ENCODE results near the gene PLA2G15. TPM values are rescaled to one million over a fixed set of nuclear protein-coding genes. Genes with fewer than 3 reads are reported as not detected.

Gene PLA2G15
- total RNA-seq, 2 experiments from 2014 or later, result 8.4 to 10.1 TPM

GRCh38 chr16:68234188-68235107 lies 10.7 kb upstream of the PLA2G15 start:
- ChIA-PET CTCF (interaction anchor here (1.6 kb wide), 1 partner anchor 95 kb away, joined by 3 read pairs; no protein-coding TSS in a partner anchor), POLR2A (interaction anchor here (0.6 kb wide), 1 partner anchor 50 kb away, joined by 3 read pairs; no protein-coding TSS in a partner anchor)
- Mint-ChIP-seq H3K27me3 (peaks cover 8% of the 10 kb centered on the region), H3K9me3 (no peaks in the 10 kb centered on the region), H3K36me3 (ENCODE audit: low read depth) (peaks cover 2% of the 10 kb centered on the region), H3K4me1 (peaks cover 32% of the 10 kb centered on the region), H3K27ac (peak overlapping the region; percentile 60), H3K4me3 (no peak overlapping the region)
- DNase-seq, result no peak

GRCh38 chr16:68235108-68235886 lies 9.9 kb upstream of the PLA2G15 start:
- Mint-ChIP-seq H3K9me3 (no peaks in the 10 kb centered on the region), H3K4me3 (no peak overlapping the region), H3K27ac (no peak overlapping the region), H3K36me3 (ENCODE audit: low read depth) (no peaks in the 10 kb centered on the region), H3K27me3 (peaks cover 8% of the 10 kb centered on the region), H3K4me1 (peaks cover 35% of the 10 kb centered on the region)
- ChIA-PET POLR2A (interaction anchor here (0.6 kb wide), 1 partner anchor 70 kb away, joined by 3 read pairs; no protein-coding TSS in a partner anchor), CTCF (no interaction called here)
- DNase-seq, result no peak

- peaks cover 35% of the 10 kb centered on the region for H3K4me1 Mint-ChIP-seq
- no peaks in the 10 kb centered on the region for H3K36me3 Mint-ChIP-seq (ENCODE audit: low read depth)
- H3K27me3 Mint-ChIP-seq, result peaks cover 8% of the 10 kb centered on the region
- no peak for DNase-seq
- H3K9me3 Mint-ChIP-seq, result no peaks in the 10 kb centered on the region
- ChIA-PET POLR2A (interaction anchor here (0.6 kb wide), 1 partner anchor 71 kb away, joined by 3 read pairs; no protein-coding TSS in a partner anchor), CTCF (no interaction called here)
- H3K27ac Mint-ChIP-seq, result peak within 1 kb of the TSS; percentile 72
- peak within 1 kb of the TSS; percentile 94 for H3K4me3 Mint-ChIP-seq
Observed at GRCh38 chr16:68235887-68236136, 9.4 kb upstream of the PLA2G15 start, which contains the start of gene ESRP2. Gene ESRP2 (minus strand): TSS chr16:68236127. CDS start chr16:68236045, 82 bp downstream.

- Mint-ChIP-seq H3K9me3 (no peaks in the 10 kb centered on the region), H3K36me3 (ENCODE audit: low read depth) (no peaks in the 10 kb centered on the region), H3K27ac (peak overlapping the region; percentile 72), H3K27me3 (peaks cover 8% of the 10 kb centered on the region), H3K4me1 (peaks cover 35% of the 10 kb centered on the region), H3K4me3 (peak overlapping the region; percentile 94)
- CTCF ChIA-PET, result interaction anchor here (0.9 to 1.5 kb wide), 4 partner anchors 16 to 274 kb away, joined by 3 to 10 read pairs (median 4); no protein-coding TSS in a partner anchor
- POLR2A ChIA-PET, result interaction anchor here (1.1 kb wide), 1 partner anchor 151 kb away, joined by 3 read pairs; the partner anchor contains the start of gene NFATC3
- DNase-seq, result peak; percentile 32
Observed at GRCh38 chr16:68236137-68236825, 8.9 kb upstream of the PLA2G15 start.

- Mint-ChIP-seq H3K27ac (peak overlapping the region; percentile 67), H3K36me3 (ENCODE audit: low read depth) (no peaks in the 10 kb centered on the region), H3K27me3 (peaks cover 8% of the 10 kb centered on the region), H3K9me3 (no peaks in the 10 kb centered on the region), H3K4me1 (peaks cover 35% of the 10 kb centered on the region), H3K4me3 (peak overlapping the region; percentile 94)
- DNase-seq, result no peak
- ChIA-PET POLR2A (interaction anchor here (1.1 kb wide), 1 partner anchor 152 kb away, joined by 3 read pairs; the partner anchor contains the start of gene NFATC3), CTCF (interaction anchor here (0.9 to 1.5 kb wide), 4 partner anchors 15 to 274 kb away, joined by 3 to 10 read pairs (median 4); no protein-coding TSS in a partner anchor)
Observed at GRCh38 chr16:68236826-68237242, 8.3 kb upstream of the PLA2G15 start.

GRCh38 chr16:68237243-68238028 lies 7.7 kb upstream of the PLA2G15 start:
- peak; percentile 87 for DNase-seq
- Mint-ChIP-seq H3K4me1 (peaks cover 35% of the 10 kb centered on the region), H3K4me3 (peak overlapping the region; percentile 94), H3K27ac (peak overlapping the region; percentile 92), H3K9me3 (no peaks in the 10 kb centered on the region), H3K36me3 (ENCODE audit: low read depth) (no peaks in the 10 kb centered on the region), H3K27me3 (peaks cover 8% of the 10 kb centered on the region)
- POLR2A ChIA-PET, result interaction anchor here (0.5 to 1.1 kb wide), 2 partner anchors 152 to 178 kb away, joined by 3 read pairs; partner anchors contain the start of gene NFATC3
- CTCF ChIA-PET, result interaction anchor here (0.6 to 1.5 kb wide), 8 partner anchors 15 to 273 kb away, joined by 3 to 10 read pairs (median 3); partner anchors contain the start of gene SLC7A6

GRCh38 chr16:68238029-68238345 lies 7.2 kb upstream of the PLA2G15 start:
- Mint-ChIP-seq H3K4me1 (peaks cover 35% of the 10 kb centered on the region), H3K9me3 (no peaks in the 10 kb centered on the region), H3K27me3 (peaks cover 8% of the 10 kb centered on the region), H3K4me3 (peak overlapping the region; percentile 94), H3K27ac (peak overlapping the region; percentile 92), H3K36me3 (ENCODE audit: low read depth) (no peaks in the 10 kb centered on the region)
- no peak for DNase-seq
- ChIA-PET CTCF (interaction anchor here (0.6 to 1.5 kb wide), 5 partner anchors 14 to 26 kb away, joined by 3 to 5 read pairs (median 3); partner anchors contain the start of gene SLC7A6), POLR2A (interaction anchor here (0.5 kb wide), 1 partner anchor 179 kb away, joined by 3 read pairs; no protein-coding TSS in a partner anchor)

GRCh38 chr16:68242085-68242484 lies 3.1 kb upstream of the PLA2G15 start:
- ChIA-PET CTCF (interaction anchor here (0.7 to 1.7 kb wide), 5 partner anchors 9 to 154 kb away, joined by 3 to 6 read pairs (median 3); partner anchors contain the start of gene SLC7A6), POLR2A (no interaction called here)
- Mint-ChIP-seq H3K4me3 (no peak overlapping the region), H3K27ac (no peak overlapping the region), H3K36me3 (ENCODE audit: low read depth) (no peaks in the 10 kb centered on the region), H3K27me3 (peaks cover 4% of the 10 kb centered on the region), H3K9me3 (no peaks in the 10 kb centered on the region), H3K4me1 (peaks cover 37% of the 10 kb centered on the region)
- DNase-seq, result no peak

- ChIA-PET CTCF (interaction anchor here (0.6 to 3.3 kb wide), 7 partner anchors 8 to 557 kb away, joined by 3 to 21 read pairs (median 3); partner anchors contain the start of gene SLC7A6), POLR2A (no interaction called here)
- H3K4me3 Mint-ChIP-seq, result peak overlapping the region; percentile 92
- no peaks in the 10 kb centered on the region for H3K36me3 Mint-ChIP-seq (ENCODE audit: low read depth)
- H3K27ac Mint-ChIP-seq, result no peak overlapping the region
- H3K27me3 Mint-ChIP-seq, result no peaks in the 10 kb centered on the region
- H3K9me3 Mint-ChIP-seq, result no peaks in the 10 kb centered on the region
- peaks cover 31% of the 10 kb centered on the region for H3K4me1 Mint-ChIP-seq
- no peak for DNase-seq
Observed at GRCh38 chr16:68242926-68243858, 2.0 kb upstream of the PLA2G15 start.

GRCh38 chr16:68244481-68244902 lies 681 bp upstream of the PLA2G15 start:
- peak overlapping the region; percentile 83 for H3K27ac Mint-ChIP-seq
- CTCF ChIA-PET, result interaction anchor here (0.6 to 3.3 kb wide), 10 partner anchors 8 to 1386 kb away, joined by 3 to 21 read pairs (median 4); partner anchors contain the start of gene SLC7A6
- no peak for DNase-seq
- H3K4me3 Mint-ChIP-seq, result peak overlapping the region; percentile 92
- POLR2A ChIA-PET, result no interaction called here
- H3K9me3 Mint-ChIP-seq, result no peaks in the 10 kb centered on the region
- no peaks in the 10 kb centered on the region for H3K27me3 Mint-ChIP-seq
- H3K4me1 Mint-ChIP-seq, result peaks cover 24% of the 10 kb centered on the region
- no peaks in the 10 kb centered on the region for H3K36me3 Mint-ChIP-seq (ENCODE audit: low read depth)
